ENCODE measurements around the gene PARVB. TPM values are rescaled to one million over a fixed set of nuclear protein-coding genes. Genes with fewer than 3 reads are reported as not detected.

PARVB gene
- 10 to 100 TPM; 33.0 to 45.3 (median 35.7) TPM for polyA plus RNA-seq (ENCODE audit: insufficient read depth in 1 of 5, insufficient read length in 5 of 5, low replicate concordance in 1 of 5)
- long read RNA-seq, donor 1, full-length matches to known transcripts, result 6 of 6 reads
- long read RNA-seq, donor 1, partial matches to known transcripts, result 0 of 6 reads
- long read RNA-seq, donor 1, other reads (novel, unspliced or antisense), result 0 of 6 reads
- long read RNA-seq, donor 2, full-length matches to known transcripts, result 10 of 10 reads
- long read RNA-seq, donor 2, partial matches to known transcripts, result 0 of 10 reads
- long read RNA-seq, donor 2, other reads (novel, unspliced or antisense), result 0 of 10 reads
- long read RNA-seq, donor 3, full-length matches to known transcripts, result 5 of 24 reads
- long read RNA-seq, donor 3, partial matches to known transcripts, result 14 of 24 reads
- long read RNA-seq, donor 3, other reads (novel, unspliced or antisense), result 5 of 24 reads
- long read RNA-seq, donor 4, full-length matches to known transcripts, result 8 of 8 reads
- long read RNA-seq, donor 4, partial matches to known transcripts, result 0 of 8 reads
- long read RNA-seq, donor 4, other reads (novel, unspliced or antisense), result 0 of 8 reads
- long read RNA-seq, donor 5, full-length matches to known transcripts, result 4 of 11 reads
- long read RNA-seq, donor 5, partial matches to known transcripts, result 7 of 11 reads
- long read RNA-seq, donor 5, other reads (novel, unspliced or antisense), result 0 of 11 reads
- long read RNA-seq, donor 6, full-length matches to known transcripts, result 4 of 19 reads
- long read RNA-seq, donor 6, partial matches to known transcripts, result 10 of 19 reads
- long read RNA-seq, donor 6, other reads (novel, unspliced or antisense), result 5 of 19 reads
- long read RNA-seq, donor 7, full-length matches to known transcripts, result 6 of 6 reads
- long read RNA-seq, donor 7, partial matches to known transcripts, result 0 of 6 reads
- long read RNA-seq, donor 7, other reads (novel, unspliced or antisense), result 0 of 6 reads
- long read RNA-seq, donor 8, full-length matches to known transcripts, result 3 of 3 reads
- long read RNA-seq, donor 8, partial matches to known transcripts, result 0 of 3 reads
- long read RNA-seq, donor 8, other reads (novel, unspliced or antisense), result 0 of 3 reads

GRCh38 chr22:44024288-44024921, at the start of gene PARVB:
Gene PARVB (plus strand): TSS chr22:44024302. CDS start chr22:44024340, 38 bp downstream.
- DNase-seq, result no peak

DNA sequence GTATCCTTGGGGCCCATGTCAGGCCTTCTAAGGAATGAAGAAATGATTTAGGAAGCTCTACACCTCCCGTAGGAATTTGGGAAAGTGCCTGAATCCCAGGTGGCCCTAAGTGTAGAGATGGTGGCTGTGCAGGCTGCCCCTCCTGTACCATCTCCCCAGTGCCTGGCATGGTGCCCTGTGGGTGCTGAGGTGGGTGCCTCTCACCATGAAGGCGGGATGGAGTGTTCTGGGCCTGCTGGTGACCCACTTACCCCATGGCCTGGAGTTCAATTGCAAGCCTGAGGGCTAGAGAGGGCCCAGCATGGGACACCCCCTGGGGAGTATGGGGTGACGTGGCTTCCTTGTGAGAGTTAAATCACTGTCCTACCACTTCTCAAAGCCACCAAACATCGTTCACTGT, 49.1 kb upstream of the PARVB start:
- no peak for DNase-seq

GRCh38 chr22:43976861-43977795, 47.0 kb upstream of the PARVB start:
- no peak for DNase-seq

DNA sequence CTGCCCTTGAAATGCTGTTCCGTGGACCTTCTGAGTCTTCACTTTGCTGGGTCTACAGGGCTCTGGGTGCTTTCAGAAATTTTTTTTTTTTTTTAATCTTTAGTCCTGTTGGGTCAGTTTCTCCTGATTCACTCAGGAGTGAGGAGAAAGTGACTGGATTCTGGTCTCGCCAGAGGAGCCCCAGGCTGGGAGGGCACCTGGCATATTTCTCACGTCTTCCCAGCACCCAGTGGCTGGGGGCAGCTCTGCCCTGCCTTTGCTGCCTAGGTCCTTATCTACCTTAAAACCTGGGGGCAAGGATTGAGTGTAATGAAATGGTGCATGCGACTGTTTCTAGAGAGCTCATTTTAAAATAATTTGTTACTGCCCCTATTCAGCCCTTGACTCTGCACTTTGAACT, 45.5 kb upstream of the PARVB start:
- no peak for DNase-seq

- DNase-seq, result no peak
Observed at GRCh38 chr22:43980579-43980978, 43.5 kb upstream of the PARVB start.

DNA sequence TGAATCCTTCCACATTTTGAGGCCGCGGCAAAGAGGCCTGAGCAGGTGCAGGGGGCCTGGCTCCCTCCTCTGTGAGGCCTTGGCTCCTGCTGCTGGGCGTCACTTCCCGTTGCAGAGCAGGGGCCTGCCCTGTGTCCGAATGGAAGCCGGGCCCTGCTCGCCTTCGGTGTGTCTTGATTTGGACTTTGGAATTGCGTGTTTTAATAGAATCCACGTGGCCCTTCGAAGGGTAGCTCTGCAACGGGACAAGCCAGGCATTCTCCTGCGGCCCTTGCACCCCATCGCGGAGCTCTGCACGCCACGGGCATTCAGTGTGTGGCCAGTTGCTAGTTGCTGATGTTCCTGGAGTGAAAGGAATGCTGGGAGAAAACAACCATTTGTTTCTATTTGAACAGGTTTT, 43.1 kb upstream of the PARVB start:
- no peak for DNase-seq

GRCh38 chr22:43983808-43984207, 40.3 kb upstream of the PARVB start:
- no peak for DNase-seq

- no peak for DNase-seq
Observed at GRCh38 chr22:43985532-43985931, 38.6 kb upstream of the PARVB start.

- DNase-seq, result no peak
Observed at GRCh38 chr22:43988116-43988820, 35.8 kb upstream of the PARVB start.

DNA sequence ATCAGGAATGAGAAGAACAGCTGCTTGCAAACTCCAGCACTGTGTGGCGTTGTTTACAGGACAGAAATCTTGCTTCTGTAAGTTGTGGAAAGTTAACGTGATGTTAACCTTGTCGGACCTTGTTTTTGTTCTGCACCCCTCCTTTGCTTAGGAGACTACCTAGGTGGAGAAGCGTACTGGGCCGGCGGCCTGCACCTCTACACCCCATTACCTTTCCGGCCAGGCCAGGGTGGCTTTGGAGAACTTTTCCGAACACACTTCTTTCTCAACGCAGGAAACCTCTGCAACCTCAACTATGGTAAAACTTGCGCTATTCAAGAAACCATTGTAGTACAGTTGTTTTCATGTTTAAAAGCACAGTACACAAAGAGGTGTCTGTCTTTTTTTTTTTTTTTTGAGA, 35.1 kb upstream of the PARVB start:
- DNase-seq, result no peak

- DNase-seq, result no peak
Observed at GRCh38 chr22:43990044-43990443, 34.1 kb upstream of the PARVB start.

DNA sequence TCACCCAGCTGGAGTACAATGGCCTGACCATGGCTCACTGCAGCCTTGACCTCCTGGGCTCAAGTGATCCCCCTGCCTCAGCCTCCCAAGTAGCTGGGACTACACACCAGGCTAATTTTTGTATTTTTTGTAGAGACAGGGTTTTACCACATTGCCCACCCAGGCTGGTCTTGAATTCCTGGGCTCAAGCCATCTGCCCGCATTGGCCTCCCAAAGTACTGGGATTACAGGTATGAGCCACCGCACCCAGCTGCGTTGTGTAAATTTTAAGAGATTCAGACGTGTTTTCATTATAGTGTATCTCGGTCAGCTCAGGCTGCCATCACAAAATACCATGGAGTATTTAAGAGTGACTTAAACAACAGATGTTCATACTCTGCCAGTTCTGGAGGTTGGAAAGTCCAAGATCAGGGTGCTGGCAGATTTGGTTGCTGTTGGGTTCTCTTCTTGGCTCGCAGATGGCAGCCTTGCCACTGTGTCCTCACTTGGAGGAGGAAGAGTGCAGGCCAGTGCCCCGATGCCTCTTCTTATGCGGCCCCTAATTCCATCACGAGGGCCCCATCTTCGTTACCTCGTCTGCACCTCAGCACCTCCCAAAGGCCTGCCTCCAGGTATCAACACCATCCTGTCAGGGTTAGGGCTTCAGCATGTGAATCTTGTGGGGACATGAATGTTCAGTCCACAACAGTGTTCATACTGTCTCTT, 32.6 kb upstream of the PARVB start:
- no peak for DNase-seq

GRCh38 chr22:43992331-43992821, 31.7 kb upstream of the PARVB start:
- no peak for DNase-seq

DNA sequence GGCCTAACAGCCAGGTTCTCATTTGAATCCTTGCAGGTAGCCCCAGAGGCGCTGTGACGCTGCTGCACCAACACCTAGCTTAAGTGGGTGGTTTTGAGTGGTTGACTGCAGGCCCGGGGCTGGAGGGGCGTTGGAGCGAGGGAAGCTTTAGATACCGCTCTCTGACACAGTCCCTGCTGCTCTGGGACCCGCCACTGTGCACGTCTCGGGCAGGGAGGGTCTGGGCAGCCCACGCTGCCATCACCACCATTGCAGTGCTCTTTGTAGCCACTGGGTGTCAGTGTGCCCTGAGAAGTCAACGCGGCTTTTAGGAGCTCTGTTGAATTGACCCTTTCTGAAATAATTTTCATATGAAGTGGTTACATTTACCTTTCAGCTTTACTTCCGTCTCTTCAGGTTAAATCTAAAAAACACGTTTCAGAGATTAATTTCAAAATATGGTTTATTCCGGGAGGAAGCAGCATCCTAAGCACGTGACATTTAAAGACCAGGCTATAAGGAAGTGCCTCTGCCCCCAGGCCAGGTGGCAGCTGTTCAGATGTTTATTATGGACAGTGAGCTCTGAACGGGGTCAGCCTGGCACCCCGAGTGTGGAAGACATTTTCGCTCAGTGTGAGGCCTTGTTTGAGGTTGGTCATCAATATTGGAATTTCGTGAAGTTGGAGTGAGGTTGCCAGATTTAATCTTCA, 30.9 kb upstream of the PARVB start:
- DNase-seq, result peak; percentile 35 to 55

DNA sequence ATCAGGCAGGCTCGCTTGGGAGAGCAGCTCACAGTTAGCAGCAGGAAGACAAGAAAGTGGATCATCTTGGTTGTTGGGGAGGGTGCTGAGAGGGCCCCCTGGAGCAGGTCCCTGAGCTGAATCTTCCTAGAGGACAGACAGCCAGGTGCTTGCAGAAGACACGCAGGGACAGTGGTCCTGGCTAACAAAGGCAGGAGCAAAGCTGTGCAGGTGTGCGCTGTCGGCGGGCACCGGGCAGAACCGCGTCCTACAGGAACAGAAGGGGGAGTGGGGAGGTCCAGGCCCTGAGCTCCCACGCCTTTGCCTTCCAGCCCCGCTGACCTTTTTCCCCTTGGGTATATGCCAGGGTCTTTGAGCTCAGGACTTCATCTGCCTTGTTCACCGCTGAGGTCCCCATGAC, 30.1 kb upstream of the PARVB start:
- no peak for DNase-seq

GRCh38 chr22:43994416-43994815, 29.7 kb upstream of the PARVB start:
- no peak for DNase-seq

DNA sequence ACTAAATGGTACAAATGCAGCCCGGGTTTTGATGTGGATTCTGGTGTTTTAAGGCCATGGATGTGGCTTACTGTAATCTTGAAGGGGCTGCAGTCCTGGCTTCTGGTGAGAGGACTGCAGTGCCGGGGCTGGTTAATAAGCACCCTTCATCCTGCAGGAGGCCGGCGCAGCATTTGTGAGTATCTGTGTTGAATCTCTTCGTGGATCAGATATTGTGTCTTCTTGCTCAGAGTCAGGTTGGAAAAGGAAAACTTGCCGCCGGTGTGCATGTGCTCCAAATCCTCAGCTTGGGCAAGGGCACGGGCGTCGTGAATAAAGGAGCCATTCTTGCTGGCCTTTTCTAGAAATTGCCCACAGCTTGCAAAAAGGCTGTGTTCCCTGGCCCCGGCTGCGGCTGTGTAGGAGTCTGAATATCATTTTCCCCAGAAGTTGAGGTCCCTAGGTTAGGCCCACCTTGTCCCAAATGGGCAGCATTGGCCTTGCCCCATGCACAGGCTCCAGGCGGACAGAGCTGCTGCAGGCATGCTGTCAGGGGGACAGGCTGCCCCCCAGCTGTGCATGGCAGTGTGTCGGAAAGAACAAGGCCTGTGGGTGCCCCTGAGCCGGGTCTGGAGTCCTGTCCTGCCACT, 28.9 kb upstream of the PARVB start:
- no peak for DNase-seq

DNA sequence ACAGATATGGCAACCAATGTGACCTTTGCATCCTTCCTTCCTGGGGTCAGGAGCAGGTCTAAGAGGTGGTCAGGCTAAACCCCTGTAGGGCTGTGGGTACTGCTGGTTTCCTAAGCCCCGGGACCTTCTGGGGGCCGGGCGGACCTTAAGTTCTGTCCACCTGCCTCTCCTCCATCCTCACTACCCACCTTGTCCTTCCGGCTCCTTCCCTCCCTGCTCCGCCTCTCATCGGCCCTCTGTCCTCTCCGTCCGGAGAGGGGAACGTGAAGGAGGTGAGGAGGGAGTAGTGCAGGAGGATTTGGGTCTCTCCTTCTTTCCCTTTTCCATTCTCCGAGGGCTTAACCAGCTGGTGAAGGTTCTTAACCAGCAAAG, 28.3 kb upstream of the PARVB start:
- DNase-seq, result no peak
